PFSK-1 (cell line): ENCODE measurements around the gene ARL15.

ENCODE experiments used
- POLR2AphosphoS5 ChIP-seq: IDR thresholded peaks from 2 replicates; pipeline ENCODE4 v1.6.1; 2012; ENCODE audit warnings: low read depth, mild to moderate bottlenecking, control low read depth, low read length, moderate library complexity
- SIN3A ChIP-seq: IDR thresholded peaks from 2 replicates; pipeline ENCODE4 v1.6.1; 2012; ENCODE audit warnings: mild to moderate bottlenecking, low read length, moderate library complexity, borderline replicate concordance; ENCODE audit not compliant: insufficient read depth
- TAF1 ChIP-seq: IDR thresholded peaks from 2 replicates; pipeline ENCODE4 v1.6.1; 2012; ENCODE audit warnings: low read length, control low read depth, borderline replicate concordance; ENCODE audit not compliant: insufficient read depth
- TF ChIP-seq, protein P1 (sequence below), 2 experiments: IDR thresholded peaks; 2 replicates each; pipeline versions ENCODE4 v1.6.1 to v1.8.0; 2011 to 2012; ENCODE audit warnings: low read depth in 2 of 2, low read length in 2 of 2, control low read depth in 1 of 2, inconsistent platforms in 1 of 2, mild to moderate bottlenecking in 1 of 2, moderate library complexity in 1 of 2; ENCODE audit not compliant: insufficient read depth in 1 of 2

DNA sequence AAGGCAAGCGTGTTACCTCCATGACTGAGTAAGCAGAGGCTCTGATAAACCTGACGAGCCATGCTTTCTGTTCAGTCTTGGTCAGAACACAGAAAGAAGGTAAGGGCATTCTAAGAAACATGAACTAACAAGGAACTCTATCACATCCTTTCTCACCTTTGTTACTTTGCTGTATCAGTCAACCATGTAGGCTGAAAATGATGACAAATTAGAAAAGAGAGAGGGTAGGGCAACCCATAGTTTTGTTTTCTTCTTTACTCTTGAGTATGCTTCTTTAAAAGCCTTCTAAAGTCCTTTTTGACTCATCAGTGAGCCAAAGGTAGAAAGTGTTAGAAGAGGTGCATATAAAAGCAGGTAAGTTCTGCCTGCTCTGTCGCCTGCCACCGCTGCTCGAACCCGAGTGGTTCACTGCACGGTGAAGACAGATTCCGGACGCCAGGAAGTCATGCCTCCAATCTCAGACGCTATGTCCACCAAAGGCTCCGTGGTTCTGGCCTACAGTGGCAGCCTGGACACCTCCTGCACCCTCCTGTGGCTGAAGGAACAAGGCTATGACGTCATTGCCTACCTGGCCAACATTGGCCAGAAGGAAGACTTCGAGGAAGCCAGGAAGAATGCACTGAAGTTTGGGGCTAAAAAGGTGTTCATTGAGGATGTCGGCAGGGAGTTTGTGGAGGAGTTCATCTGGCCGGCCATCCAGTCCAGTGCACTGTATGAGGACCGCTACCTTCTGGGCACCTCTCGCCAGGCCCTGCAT, 451.5 kb downstream of the ARL15 start:
- TF ChIP-seq SIN3A, result no peak
- TF ChIP-seq POLR2AphosphoS5, result no peak
- no peak for TF ChIP-seq TAF1
- TF ChIP-seq, protein P1, sequence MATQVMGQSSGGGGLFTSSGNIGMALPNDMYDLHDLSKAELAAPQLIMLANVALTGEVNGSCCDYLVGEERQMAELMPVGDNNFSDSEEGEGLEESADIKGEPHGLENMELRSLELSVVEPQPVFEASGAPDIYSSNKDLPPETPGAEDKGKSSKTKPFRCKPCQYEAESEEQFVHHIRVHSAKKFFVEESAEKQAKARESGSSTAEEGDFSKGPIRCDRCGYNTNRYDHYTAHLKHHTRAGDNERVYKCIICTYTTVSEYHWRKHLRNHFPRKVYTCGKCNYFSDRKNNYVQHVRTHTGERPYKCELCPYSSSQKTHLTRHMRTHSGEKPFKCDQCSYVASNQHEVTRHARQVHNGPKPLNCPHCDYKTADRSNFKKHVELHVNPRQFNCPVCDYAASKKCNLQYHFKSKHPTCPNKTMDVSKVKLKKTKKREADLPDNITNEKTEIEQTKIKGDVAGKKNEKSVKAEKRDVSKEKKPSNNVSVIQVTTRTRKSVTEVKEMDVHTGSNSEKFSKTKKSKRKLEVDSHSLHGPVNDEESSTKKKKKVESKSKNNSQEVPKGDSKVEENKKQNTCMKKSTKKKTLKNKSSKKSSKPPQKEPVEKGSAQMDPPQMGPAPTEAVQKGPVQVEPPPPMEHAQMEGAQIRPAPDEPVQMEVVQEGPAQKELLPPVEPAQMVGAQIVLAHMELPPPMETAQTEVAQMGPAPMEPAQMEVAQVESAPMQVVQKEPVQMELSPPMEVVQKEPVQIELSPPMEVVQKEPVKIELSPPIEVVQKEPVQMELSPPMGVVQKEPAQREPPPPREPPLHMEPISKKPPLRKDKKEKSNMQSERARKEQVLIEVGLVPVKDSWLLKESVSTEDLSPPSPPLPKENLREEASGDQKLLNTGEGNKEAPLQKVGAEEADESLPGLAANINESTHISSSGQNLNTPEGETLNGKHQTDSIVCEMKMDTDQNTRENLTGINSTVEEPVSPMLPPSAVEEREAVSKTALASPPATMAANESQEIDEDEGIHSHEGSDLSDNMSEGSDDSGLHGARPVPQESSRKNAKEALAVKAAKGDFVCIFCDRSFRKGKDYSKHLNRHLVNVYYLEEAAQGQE (IDR thresholded peaks at IDR 0.05; ENCODE audit: insufficient read depth in 1 of 2, low read depth in 2 of 2, low read length in 2 of 2), result no peak
